HG03571 (cell line): ENCODE results near the gene COL3A1.

Experiments
- ATAC-seq: cut with Tn5 transposase; IDR thresholded peaks from one replicate; pipeline ENCODE4 v1.9.1; 2021; ENCODE audit not compliant: unreplicated experiment

COL3A1 gene

GRCh38 chr2:188975497-188976102 lies 1.4 kb downstream of the COL3A1 start:
- no peak for ATAC-seq

GRCh38 chr2:188976545-188977268 lies 2.5 kb downstream of the COL3A1 start:
- no peak for ATAC-seq

- ATAC-seq, result no peak
Measured at GRCh38 chr2:188977317-188977716, 3.1 kb downstream of the COL3A1 start.

GRCh38 chr2:188978291-188979081 lies 4.3 kb downstream of the COL3A1 start:
- peak; percentile 68 for ATAC-seq

GRCh38 chr2:188979187-188980114 lies 5.3 kb downstream of the COL3A1 start:
- ATAC-seq, result no peak

GRCh38 chr2:188983427-188984064 lies 9.4 kb downstream of the COL3A1 start:
- ATAC-seq, result no peak

GRCh38 chr2:188984065-188984491 lies 9.9 kb downstream of the COL3A1 start:
- ATAC-seq, result no peak

GRCh38 chr2:188984680-188985079 lies 10.5 kb downstream of the COL3A1 start:
- no peak for ATAC-seq

GRCh38 chr2:188986839-188987238 lies 12.7 kb downstream of the COL3A1 start:
- no peak for ATAC-seq

GRCh38 chr2:188993247-188993646 lies 19.1 kb downstream of the COL3A1 start:
- ATAC-seq, result no peak

GRCh38 chr2:188997263-188997662 lies 23.1 kb downstream of the COL3A1 start:
- ATAC-seq, result no peak

GRCh38 chr2:189000221-189000620 lies 26.0 kb downstream of the COL3A1 start:
- no peak for ATAC-seq

- no peak for ATAC-seq
Measured at GRCh38 chr2:189002079-189002478, 27.9 kb downstream of the COL3A1 start.

GRCh38 chr2:189008555-189009262 lies 34.5 kb downstream of the COL3A1 start:
- ATAC-seq, result no peak

- ATAC-seq, result no peak
Measured at GRCh38 chr2:189010536-189010935, 36.4 kb downstream of the COL3A1 start.

GRCh38 chr2:189012351-189012750 lies 38.2 kb downstream of the COL3A1 start:
- no peak for ATAC-seq

GRCh38 chr2:189013031-189013430 lies 38.9 kb downstream of the COL3A1 start:
- ATAC-seq, result no peak

GRCh38 chr2:189013671-189014448 lies 39.7 kb downstream of the COL3A1 start:
- no peak for ATAC-seq
